K562 (cell line): ENCODE data around the gene NCOA3.

Experiments
- CC2D1A ChIP-seq: fragments of 450-650 bp; IDR thresholded peaks from 2 replicates; pipeline ENCODE4 v1.6.1; 2017; ENCODE audit warnings: mild to moderate bottlenecking
- CHD2 ChIP-seq: IDR thresholded peaks from 2 replicates; pipeline ENCODE4 v1.6.1; 2011; ENCODE audit warnings: low read depth, low read length
- DLX4 ChIP-seq: fragments of 250-450 bp; sonication (Bioruptor Pico); IDR thresholded peaks from 2 replicates; pipeline ENCODE4 v1.6.1; 2021; ENCODE audit warnings: mild to moderate bottlenecking
- EP300 ChIP-seq: IDR thresholded peaks from 2 replicates; pipeline ENCODE4 v1.6.1; 2012; ENCODE audit warnings: low read length, improper control_type of control experiment
- FOXJ3 ChIP-seq: sonication (generic); formaldehyde crosslinking; IDR thresholded peaks from 2 replicates; pipeline ENCODE4 v1.4.0; 2020; ENCODE audit warnings: mild to moderate bottlenecking, missing genetic modification reagents
- GTF2A2 ChIP-seq: IDR thresholded peaks from 2 replicates; pipeline ENCODE4 v1.6.1; 2016; ENCODE audit warnings: mild to moderate bottlenecking, missing genetic modification characterization, missing compliant biosample characterization
- MYC ChIP-seq, 2 experiments: fragments of 250-450 bp in 1 of 2; sonication (Bioruptor Pico) in 1 of 2; IDR thresholded peaks; 2 replicates each; pipeline versions ENCODE4 v1.5.1 to v1.6.1; 2012 to 2021; ENCODE audit warnings: low read depth in 2 of 2, borderline replicate concordance in 1 of 2, improper control_type of control experiment in 1 of 2, low read length in 1 of 2, mild to moderate bottlenecking in 1 of 2, moderate library complexity in 1 of 2
- ZNF174 ChIP-seq: fragments of 250-450 bp; sonication (Bioruptor Pico); IDR thresholded peaks from 2 replicates; pipeline ENCODE4 v1.4.0; 2020; ENCODE audit warnings: mild to moderate bottlenecking

GRCh38 chr20:47496118-47496517 is 5.6 kb upstream of the NCOA3 start:
- TF ChIP-seq DLX4 (CRISPR knock-in tag) (no peak), CHD2 (no peak), GTF2A2 (tag) (no peak), MYC (IDR thresholded peaks at IDR 0.05; ENCODE audit: low read depth, low read length) (no peak), MYC (CRISPR knock-in tag; IDR thresholded peaks at IDR 0.05; ENCODE audit: borderline replicate concordance, low read depth) (no peak), FOXJ3 (no peak), CC2D1A (no peak), ZNF174 (CRISPR knock-in tag) (no peak), EP300 (no peak)
